Glutamatergic neuron (in vitro differentiated cells): ENCODE data around the gene FAM222A. TPM values are rescaled to one million over a fixed set of nuclear protein-coding genes. Genes with fewer than 3 reads are reported as not detected.

Source experiments
- DNase-seq: peaks from one replicate; pipeline ENCODE4 v3.0.0; 2022
- H3K27ac Mint-ChIP-seq: one replicate; pipeline ENCODE4 v1.8.0; 2020; ENCODE audit warnings: mild to moderate bottlenecking, mixed read lengths, inconsistent platforms; ENCODE audit not compliant: unreplicated experiment
- H3K27me3 Mint-ChIP-seq: one replicate; pipeline ENCODE4 v1.8.0; 2020; ENCODE audit warnings: mild to moderate bottlenecking, moderate library complexity, mixed read lengths, inconsistent platforms; ENCODE audit not compliant: unreplicated experiment
- H3K36me3 Mint-ChIP-seq: one replicate; pipeline ENCODE4 v1.8.0; 2020; ENCODE audit warnings: mild to moderate bottlenecking, mixed read lengths, inconsistent platforms; ENCODE audit not compliant: unreplicated experiment
- H3K4me1 Mint-ChIP-seq: one replicate; pipeline ENCODE4 v1.8.0; 2020; ENCODE audit warnings: mild to moderate bottlenecking, low read depth, mixed read lengths, inconsistent platforms; ENCODE audit not compliant: unreplicated experiment
- H3K4me3 Mint-ChIP-seq: one replicate; pipeline ENCODE4 v1.8.0; 2020; ENCODE audit warnings: mild to moderate bottlenecking, mixed read lengths, inconsistent platforms; ENCODE audit not compliant: unreplicated experiment
- H3K9me3 Mint-ChIP-seq: one replicate; pipeline ENCODE4 v1.8.0; 2020; ENCODE audit warnings: mild to moderate bottlenecking, moderate library complexity, mixed read lengths, inconsistent platforms; ENCODE audit not compliant: unreplicated experiment
- CTCF ChIP-seq: fragments of 200-600 bp; sonication (generic); IDR thresholded peaks from one replicate; pipeline ENCODE4 v1.5.0; 2021; ENCODE audit not compliant: partially characterized antibody, unreplicated experiment
- total RNA-seq: library from RNA; stranded (reverse); fragmentation: NEBNext Ultra II Directional; extraction: Animal tissue kit (Norgen Biotek cat#: 25700); gene quantifications from one replicate; pipeline ENCODE4 v1.2.1, GENCODE V29; 2021; ENCODE audit not compliant: unreplicated experiment

Gene FAM222A
- total RNA-seq, 1 donor from 2014 or later = 18.1 TPM

GRCh38 chr12:109753054-109753401 lies 39.4 kb downstream of the FAM222A start:
- H3K9me3 Mint-ChIP-seq = peaks cover 11% of the 10 kb centered on the region
- peaks cover 5% of the 10 kb centered on the region for H3K27me3 Mint-ChIP-seq
- TF ChIP-seq CTCF = no peak
- H3K4me3 Mint-ChIP-seq = no peak overlapping the region
- peaks cover 22% of the 10 kb centered on the region for H3K4me1 Mint-ChIP-seq
- peak; percentile 1 for DNase-seq
- H3K36me3 Mint-ChIP-seq = peaks cover 14% of the 10 kb centered on the region
- no peak overlapping the region for H3K27ac Mint-ChIP-seq

- peaks cover 14% of the 10 kb centered on the region for H3K36me3 Mint-ChIP-seq
- no peak for DNase-seq
- H3K9me3 Mint-ChIP-seq = peaks cover 11% of the 10 kb centered on the region
- no peak overlapping the region for H3K4me3 Mint-ChIP-seq
- no peak overlapping the region for H3K27ac Mint-ChIP-seq
- H3K27me3 Mint-ChIP-seq = peaks cover 5% of the 10 kb centered on the region
- no peak for TF ChIP-seq CTCF
- peaks cover 23% of the 10 kb centered on the region for H3K4me1 Mint-ChIP-seq
Measured at GRCh38 chr12:109753959-109754358, 40.3 kb downstream of the FAM222A start.

- no peak overlapping the region for H3K27ac Mint-ChIP-seq
- peaks cover 28% of the 10 kb centered on the region for H3K4me1 Mint-ChIP-seq
- no peak overlapping the region for H3K4me3 Mint-ChIP-seq
- no peak for DNase-seq
- H3K27me3 Mint-ChIP-seq = peaks cover 6% of the 10 kb centered on the region
- H3K9me3 Mint-ChIP-seq = peaks cover 13% of the 10 kb centered on the region
- peaks cover 14% of the 10 kb centered on the region for H3K36me3 Mint-ChIP-seq
- TF ChIP-seq CTCF = no peak
Measured at GRCh38 chr12:109756457-109756856, 42.8 kb downstream of the FAM222A start.

- H3K36me3 Mint-ChIP-seq = peaks cover 14% of the 10 kb centered on the region
- H3K9me3 Mint-ChIP-seq = peaks cover 12% of the 10 kb centered on the region
- peaks cover 24% of the 10 kb centered on the region for H3K4me1 Mint-ChIP-seq
- H3K27ac Mint-ChIP-seq = no peak overlapping the region
- no peak for TF ChIP-seq CTCF
- DNase-seq = no peak
- H3K27me3 Mint-ChIP-seq = peaks cover 10% of the 10 kb centered on the region
- H3K4me3 Mint-ChIP-seq = peak overlapping the region; percentile 18
Measured at GRCh38 chr12:109757671-109758265, 44.1 kb downstream of the FAM222A start.

- Mint-ChIP-seq H3K36me3 (peaks cover 14% of the 10 kb centered on the region), H3K27me3 (peaks cover 12% of the 10 kb centered on the region), H3K27ac (no peak overlapping the region), H3K9me3 (peaks cover 12% of the 10 kb centered on the region), H3K4me3 (no peak overlapping the region), H3K4me1 (peaks cover 21% of the 10 kb centered on the region)
- no peak for DNase-seq
- TF ChIP-seq CTCF = no peak
Measured at GRCh38 chr12:109758426-109759420, 45.1 kb downstream of the FAM222A start.
